MM.1S (cell line): ENCODE measurements around the gene FRAS1.

Experiments used
- DNase-seq: peaks from one replicate; pipeline ENCODE4 v3.0.0-alpha.2; 2015
- H2AFZ ChIP-seq: fragments of 300-600 bp; sonication (generic); 2 replicates; pipeline ENCODE4 v1.6.0; 2016; ENCODE audit warnings: antibody characterized with exemption, low read length
- H3F3A ChIP-seq: fragments of 300-600 bp; sonication (generic); 2 replicates; pipeline ENCODE4 v1.6.1; 2016; ENCODE audit warnings: mild to moderate bottlenecking, antibody characterized with exemption, low read length, moderate library complexity, mixed read lengths; ENCODE audit not compliant: insufficient read depth
- H3K27ac ChIP-seq: fragments of 300-600 bp; sonication (generic); 2 replicates; pipeline ENCODE4 v1.5.1; 2016; ENCODE audit warnings: mild to moderate bottlenecking, low read length
- H3K27me3 ChIP-seq: fragments of 300-600 bp; sonication (generic); replicated peaks from 2 replicates; pipeline ENCODE4 v1.6.0; 2016; ENCODE audit warnings: low read length; ENCODE audit not compliant: insufficient read depth
- H3K36me3 ChIP-seq: fragments of 300-600 bp; sonication (generic); replicated peaks from 2 replicates; pipeline ENCODE4 v1.6.1; 2016; ENCODE audit warnings: mild to moderate bottlenecking, low read length, mixed read lengths; ENCODE audit not compliant: insufficient read depth
- H3K4me1 ChIP-seq: fragments of 300-600 bp; sonication (generic); 2 replicates; pipeline ENCODE4 v1.6.1; 2016; ENCODE audit warnings: low read length, mixed read lengths
- H3K4me2 ChIP-seq: fragments of 300-600 bp; sonication (generic); 2 replicates; pipeline ENCODE4 v1.6.0; 2016; ENCODE audit warnings: low read depth, low read length
- H3K4me3 ChIP-seq: fragments of 300-600 bp; sonication (generic); 2 replicates; pipeline ENCODE4 v1.5.1; 2016; ENCODE audit warnings: low read length, mixed read lengths
- H3K79me2 ChIP-seq: fragments of 300-600 bp; sonication (generic); 2 replicates; pipeline ENCODE4 v1.6.1; 2016; ENCODE audit warnings: mixed run types, low read length, mixed read lengths
- H3K9ac ChIP-seq: fragments of 300-600 bp; sonication (generic); 2 replicates; pipeline ENCODE4 v1.6.1; 2016; ENCODE audit warnings: low read length, mixed read lengths
- H3K9me2 ChIP-seq: fragments of 300-600 bp; sonication (generic); replicated peaks from 2 replicates; pipeline ENCODE4 v1.6.1; 2016; ENCODE audit warnings: mild to moderate bottlenecking, low read length, mixed read lengths; ENCODE audit not compliant: insufficient read depth
- H3K9me3 ChIP-seq: fragments of 300-600 bp; sonication (generic); replicated peaks from 2 replicates; pipeline ENCODE4 v1.6.1; 2016; ENCODE audit warnings: mild to moderate bottlenecking, low read length, mixed read lengths; ENCODE audit not compliant: insufficient read depth
- H4K20me1 ChIP-seq: fragments of 300-600 bp; sonication (generic); 2 replicates; pipeline ENCODE4 v1.6.1; 2016; ENCODE audit warnings: mild to moderate bottlenecking, low read length, moderate library complexity, mixed read lengths; ENCODE audit not compliant: insufficient read depth
- CTCF ChIP-seq: fragments of 300-600 bp; sonication (generic); IDR thresholded peaks from 2 replicates; pipeline ENCODE4 v1.5.1; 2016; ENCODE audit warnings: antibody characterized with exemption, low read length, mixed read lengths
- EZH2 ChIP-seq: fragments of 300-600 bp; sonication (generic); optimal IDR thresholded peaks from 2 replicates; pipeline ENCODE3; 2017; ENCODE audit warnings: low read depth, mild to moderate bottlenecking, antibody characterized with exemption, low read length, mixed read lengths
- EZH2phosphoT487 ChIP-seq: fragments of 300-600 bp; sonication (generic); IDR thresholded peaks from 2 replicates; pipeline ENCODE4 v1.6.1; 2018; ENCODE audit warnings: antibody characterized with exemption, low read length

The FRAS1 gene

GRCh38 chr4:78532046-78532445, 474.9 kb downstream of the FRAS1 start:
- H3K27ac ChIP-seq, result no peak overlapping the region
- H3K36me3 ChIP-seq, result no peaks in the 10 kb centered on the region
- no peaks in the 10 kb centered on the region for H4K20me1 ChIP-seq
- H3K4me1 ChIP-seq, result no peaks in the 10 kb centered on the region
- H3K9me3 ChIP-seq, result no peaks in the 10 kb centered on the region
- H3K9ac ChIP-seq, result no peak overlapping the region
- no peak overlapping the region for H3K4me2 ChIP-seq
- no peak overlapping the region for H2AFZ ChIP-seq
- no peaks in the 10 kb centered on the region for H3K27me3 ChIP-seq
- H3K4me3 ChIP-seq, result no peak overlapping the region
- no peaks in the 10 kb centered on the region for H3K79me2 ChIP-seq
- no peak for DNase-seq
- no peaks in the 10 kb centered on the region for H3F3A ChIP-seq
- H3K9me2 ChIP-seq, result no peaks in the 10 kb centered on the region
- TF ChIP-seq EZH2, result no peak
- TF ChIP-seq EZH2phosphoT487, result no peak
- TF ChIP-seq CTCF, result no peak

GRCh38 chr4:78533854-78534253, 476.7 kb downstream of the FRAS1 start:
- no peak for DNase-seq
- Histone ChIP-seq H4K20me1 (no peaks in the 10 kb centered on the region), H3F3A (no peaks in the 10 kb centered on the region), H3K4me1 (no peaks in the 10 kb centered on the region), H3K36me3 (no peaks in the 10 kb centered on the region), H3K9me2 (no peaks in the 10 kb centered on the region), H3K4me3 (no peak overlapping the region), H3K4me2 (no peak overlapping the region), H3K27ac (no peak overlapping the region), H3K9ac (no peak overlapping the region), H2AFZ (no peak overlapping the region), H3K79me2 (no peaks in the 10 kb centered on the region), H3K9me3 (no peaks in the 10 kb centered on the region), H3K27me3 (no peaks in the 10 kb centered on the region)
- TF ChIP-seq CTCF (no peak), EZH2phosphoT487 (no peak), EZH2 (no peak)

GRCh38 chr4:78534286-78534955, 477.3 kb downstream of the FRAS1 start:
- H3K4me3 ChIP-seq, result no peak overlapping the region
- no peak for DNase-seq
- no peaks in the 10 kb centered on the region for H3K36me3 ChIP-seq
- no peaks in the 10 kb centered on the region for H3K4me1 ChIP-seq
- H2AFZ ChIP-seq, result no peak overlapping the region
- no peaks in the 10 kb centered on the region for H3K27me3 ChIP-seq
- TF ChIP-seq EZH2phosphoT487, result no peak
- no peak for TF ChIP-seq EZH2
- TF ChIP-seq CTCF, result no peak
- H3K9me2 ChIP-seq, result no peaks in the 10 kb centered on the region
- H3K9me3 ChIP-seq, result no peaks in the 10 kb centered on the region
- H4K20me1 ChIP-seq, result no peaks in the 10 kb centered on the region
- H3K79me2 ChIP-seq, result no peaks in the 10 kb centered on the region
- no peaks in the 10 kb centered on the region for H3F3A ChIP-seq
- no peak overlapping the region for H3K4me2 ChIP-seq
- H3K27ac ChIP-seq, result no peak overlapping the region
- H3K9ac ChIP-seq, result no peak overlapping the region
